HuH-7 (cell line): ENCODE measurements around the gene ZDHHC14.
"Not testable (repeated sequence)": the region's sequence is repeated elsewhere in the genome, so short reads cannot be mapped to it uniquely, and the experiment has no call there.

Experiments used
- DNase-seq: peaks from one replicate; pipeline ENCODE4 v3.0.0; 2011; ENCODE audit warnings: low spot score

ZDHHC14 gene

GRCh38 chr6:157552820-157553485 lies 172.0 kb downstream of the ZDHHC14 start:
- DNase-seq, result no peak

GRCh38 chr6:157554747-157555146 lies 173.8 kb downstream of the ZDHHC14 start:
- DNase-seq, result no peak

GRCh38 chr6:157555455-157556143 lies 174.6 kb downstream of the ZDHHC14 start:
- DNase-seq, result no peak

- no peak for DNase-seq
Observed at GRCh38 chr6:157556144-157556645, 175.2 kb downstream of the ZDHHC14 start.

- DNase-seq, result no peak
Observed at GRCh38 chr6:157556671-157557430, 175.9 kb downstream of the ZDHHC14 start.

GRCh38 chr6:157557559-157557958 lies 176.6 kb downstream of the ZDHHC14 start:
- no peak for DNase-seq

- DNase-seq, result no peak
Observed at GRCh38 chr6:157558049-157558448, 177.1 kb downstream of the ZDHHC14 start.

GRCh38 chr6:157558487-157559200 lies 177.7 kb downstream of the ZDHHC14 start:
- no peak for DNase-seq

- DNase-seq, result no peak
Observed at GRCh38 chr6:157559201-157559756, 178.3 kb downstream of the ZDHHC14 start.

- not testable (repeated sequence) for DNase-seq
Observed at GRCh38 chr6:157560063-157560462, 179.1 kb downstream of the ZDHHC14 start.

GRCh38 chr6:157560691-157561413 lies 179.9 kb downstream of the ZDHHC14 start:
- DNase-seq, result no peak

- no peak for DNase-seq
Observed at GRCh38 chr6:157561414-157561790, 180.4 kb downstream of the ZDHHC14 start.

GRCh38 chr6:157561929-157562810 lies 181.2 kb downstream of the ZDHHC14 start:
- DNase-seq, result no peak

GRCh38 chr6:157562997-157563396 lies 182.0 kb downstream of the ZDHHC14 start:
- DNase-seq, result no peak

GRCh38 chr6:157563611-157564284 lies 182.8 kb downstream of the ZDHHC14 start:
- no peak for DNase-seq

GRCh38 chr6:157568702-157569101 lies 187.7 kb downstream of the ZDHHC14 start:
- DNase-seq, result no peak

GRCh38 chr6:157569543-157569942 lies 188.6 kb downstream of the ZDHHC14 start:
- DNase-seq, result no peak

GRCh38 chr6:157570104-157570503 lies 189.1 kb downstream of the ZDHHC14 start:
- DNase-seq, result no peak

- no peak for DNase-seq
Observed at GRCh38 chr6:157570752-157571151, 189.8 kb downstream of the ZDHHC14 start.

- DNase-seq, result no peak
Observed at GRCh38 chr6:157571269-157571668, 190.3 kb downstream of the ZDHHC14 start.
